Liver (tissue), 9 donors: ENCODE data around the gene POLD2. TPM values are rescaled to one million over a fixed set of nuclear protein-coding genes. Genes with fewer than 3 reads are reported as not detected.

Source experiments
- DNase-seq: peaks from one replicate; pipeline ENCODE4 v3.0.0-alpha.2; 2017; ENCODE audit warnings: low spot score
- H3K27ac ChIP-seq, 2 donors: one replicate each; pipeline ENCODE4 v1.7.0; 2013; ENCODE audit warnings: inconsistent platforms in 2 of 2, low read length in 2 of 2, control low read depth in 1 of 2, low read depth in 1 of 2, mild to moderate bottlenecking in 1 of 2
- H3K27me3 ChIP-seq, 4 donors: one replicate each; pipeline versions ENCODE4 v1.6.1 to v1.7.0; 2013; ENCODE audit warnings: low read length in 3 of 4, inconsistent platforms in 1 of 4, mild to moderate bottlenecking in 1 of 4, moderate library complexity in 1 of 4; ENCODE audit not compliant: control insufficient read depth in 4 of 4, insufficient read depth in 4 of 4
- H3K36me3 ChIP-seq, 4 donors: one replicate each; pipeline versions ENCODE4 v1.6.1 to v1.7.0; 2013; ENCODE audit warnings: low read length in 3 of 4, mild to moderate bottlenecking in 3 of 4, low read depth in 1 of 4, moderate library complexity in 1 of 4; ENCODE audit not compliant: control insufficient read depth in 4 of 4, insufficient read depth in 3 of 4
- H3K4me1 ChIP-seq, 4 donors: one replicate each; pipeline versions ENCODE4 v1.6.1 to v1.7.0; 2013; ENCODE audit warnings: low read length in 3 of 4, mild to moderate bottlenecking in 3 of 4, moderate library complexity in 1 of 4; ENCODE audit not compliant: control insufficient read depth in 4 of 4, insufficient read depth in 4 of 4
- H3K4me3 ChIP-seq, 3 donors: one replicate each; pipeline versions ENCODE4 v1.6.1 to v1.7.0; 2013; ENCODE audit warnings: low read length in 3 of 3, control low read depth in 1 of 3, low read depth in 1 of 3, mild to moderate bottlenecking in 1 of 3
- H3K9ac ChIP-seq, 2 donors: one replicate each; pipeline ENCODE4 v1.7.0; 2013; ENCODE audit warnings: low read length in 2 of 2, mild to moderate bottlenecking in 2 of 2, moderate library complexity in 2 of 2, control low read depth in 1 of 2, low read depth in 1 of 2
- H3K9me3 ChIP-seq, 4 donors: one replicate each; pipeline versions ENCODE4 v1.6.1 to v1.7.0; 2013; ENCODE audit warnings: low read length in 3 of 4; ENCODE audit not compliant: control insufficient read depth in 4 of 4
- EGR1 ChIP-seq, 2 donors: IDR thresholded peaks; 2 replicates each; pipeline ENCODE4 v1.6.1; 2016 to 2018; ENCODE audit warnings: antibody characterized with exemption in 2 of 2, low read depth in 2 of 2
- FOXA1 ChIP-seq: IDR thresholded peaks from 2 replicates; pipeline ENCODE4 v1.6.1; 2016; ENCODE audit warnings: antibody characterized with exemption
- FOXA2 ChIP-seq: IDR thresholded peaks from 2 replicates; pipeline ENCODE4 v1.6.1; 2016; ENCODE audit warnings: antibody characterized with exemption
- GABPA ChIP-seq, 2 donors: IDR thresholded peaks in 1 of 2; conservative IDR thresholded peaks in 1 of 2; 2 replicates each; pipeline ENCODE4 v1.6.1; 2016; ENCODE audit warnings: antibody characterized with exemption in 2 of 2, mild to moderate bottlenecking in 1 of 2, moderate library complexity in 1 of 2
- HNF4A ChIP-seq, 2 donors: conservative IDR thresholded peaks; 2 replicates each; pipeline ENCODE4 v1.6.1; 2016; ENCODE audit warnings: antibody characterized with exemption in 2 of 2, mild to moderate bottlenecking in 2 of 2
- HNF4G ChIP-seq: IDR thresholded peaks from 2 replicates; pipeline ENCODE4 v1.6.1; 2016; ENCODE audit warnings: antibody characterized with exemption
- JUND ChIP-seq, 2 donors: IDR thresholded peaks; 2 replicates each; pipeline ENCODE4 v1.6.1; 2016; ENCODE audit warnings: antibody characterized with exemption in 2 of 2
- NR2F2 ChIP-seq: IDR thresholded peaks from 2 replicates; pipeline ENCODE4 v1.6.1; 2016; ENCODE audit warnings: antibody characterized with exemption
- RAD21 ChIP-seq, 2 donors: IDR thresholded peaks; 2 replicates each; pipeline ENCODE4 v1.6.1; 2016; ENCODE audit warnings: antibody characterized with exemption in 2 of 2, mild to moderate bottlenecking in 2 of 2
- RXRA ChIP-seq, 2 donors: IDR thresholded peaks; 2 replicates each; pipeline ENCODE4 v1.6.1; 2017 to 2018; ENCODE audit warnings: antibody characterized with exemption in 2 of 2, mild to moderate bottlenecking in 1 of 2
- SP1 ChIP-seq: IDR thresholded peaks from 2 replicates; pipeline ENCODE4 v1.6.1; 2018; ENCODE audit warnings: antibody characterized with exemption, mild to moderate bottlenecking
- TAF1 ChIP-seq: conservative IDR thresholded peaks from 2 replicates; pipeline ENCODE4 v1.6.1; 2016; ENCODE audit warnings: antibody characterized with exemption, mild to moderate bottlenecking
- YY1 ChIP-seq: IDR thresholded peaks from 2 replicates; pipeline ENCODE4 v1.6.1; 2016; ENCODE audit warnings: antibody characterized with exemption, mild to moderate bottlenecking
- WGBS: extraction: QIAGEN DNeasy Blood & Tissue Kit; methylation state at CpG from one replicate; pipeline ENCODE4 v1.1.7; 2013; 5-methylcytosine and 5-hydroxymethylcytosine counted together
- polyA plus RNA-seq, 2 donors: library from polyadenylated mRNA; stranded (reverse) in 1 of 2; unstranded in 1 of 2; fragments of 200-250 nt in 1 of 2; fragments of >200 nt in 1 of 2; fragmentation: Nextera tagmentation in 1 of 2; extraction: Ambion mirVana in 1 of 2; gene quantifications; one replicate each; pipeline versions ENCODE4 v1.2.1 to v1.2.3, GENCODE V29; 2013 to 2015
- total RNA-seq, 2 donors: library from RNA; depleted of rRNA; stranded (reverse); fragments of >200 nt; gene quantifications; one replicate each; pipeline ENCODE4 v1.2.3, GENCODE V29; 2014
- TF ChIP-seq, protein P1 (sequence below): IDR thresholded peaks from 2 replicates; pipeline ENCODE4 v1.6.1; 2016; ENCODE audit warnings: antibody characterized with exemption
- TF ChIP-seq, protein P2 (sequence below): IDR thresholded peaks from 2 replicates; pipeline ENCODE4 v1.6.1; 2016; ENCODE audit warnings: antibody characterized with exemption
- TF ChIP-seq, protein P3 (sequence below): IDR thresholded peaks from 2 replicates; pipeline ENCODE4 v1.6.1; 2016; ENCODE audit warnings: antibody characterized with exemption
- TF ChIP-seq, protein P4 (sequence below): IDR thresholded peaks from 2 replicates; pipeline ENCODE4 v1.6.1; 2016; ENCODE audit warnings: antibody characterized with exemption, mild to moderate bottlenecking
- TF ChIP-seq, protein P5 (sequence below): fragments of 150-350 bp; IDR thresholded peaks from 2 replicates; pipeline ENCODE4 v1.5.1; 2017; ENCODE audit warnings: improper control_type of control experiment, low read depth, low read length; ENCODE audit not compliant: missing input control
- donor health status: healthy.
- donor health status: healthy.
- donor health status: healthy.
- donor health status: healthy.
- donor health status: healthy.

POLD2 gene
- total and polyA plus RNA-seq, 4 donors = 53.9 to 101 (median 85.3) TPM

DNA sequence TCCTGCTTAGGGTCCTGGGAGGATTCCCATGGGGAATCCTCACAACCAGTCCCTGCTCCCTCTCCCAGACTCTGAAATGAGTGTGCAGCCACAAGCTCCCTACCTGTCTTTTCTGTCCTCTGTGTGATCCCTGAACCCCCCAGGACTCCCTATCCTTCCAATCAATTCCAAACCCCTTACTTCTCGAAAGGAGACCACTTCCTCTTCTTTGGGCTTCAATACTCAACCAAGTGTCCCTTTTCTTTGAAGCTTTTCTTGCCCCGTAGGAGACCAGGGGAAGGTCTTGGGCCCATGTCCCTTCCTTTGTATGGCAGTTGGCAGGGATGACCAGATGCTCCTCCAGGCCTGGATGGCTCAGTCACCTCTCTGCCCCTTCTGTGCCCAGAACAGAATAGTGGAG is 17.5 kb downstream of the POLD2 start:
- H3K4me1 ChIP-seq = peaks cover 0 to 7% (median 0%) of the 10 kb centered on the region in 4 donors
- WGBS = 82% methylated on average over 2 of the region's 2 CpGs

More for the DNA sequence above, 17.5 kb downstream of the POLD2 start:
- Histone ChIP-seq H3K36me3 (no peaks in the 10 kb centered on the region), H3K9ac (no peak overlapping the region), H3K4me3 (no peak overlapping the region), H3K27ac (no peak overlapping the region), H3K27me3 (no peaks in the 10 kb centered on the region), H3K9me3 (no peaks in the 10 kb centered on the region)
- DNase-seq = no peak
- no peak for TF ChIP-seq NR2F2
- no peak for TF ChIP-seq RAD21 (IDR thresholded peaks at IDR 0.05)
- TF ChIP-seq SP1 = no peak
- TF ChIP-seq, protein P1, sequence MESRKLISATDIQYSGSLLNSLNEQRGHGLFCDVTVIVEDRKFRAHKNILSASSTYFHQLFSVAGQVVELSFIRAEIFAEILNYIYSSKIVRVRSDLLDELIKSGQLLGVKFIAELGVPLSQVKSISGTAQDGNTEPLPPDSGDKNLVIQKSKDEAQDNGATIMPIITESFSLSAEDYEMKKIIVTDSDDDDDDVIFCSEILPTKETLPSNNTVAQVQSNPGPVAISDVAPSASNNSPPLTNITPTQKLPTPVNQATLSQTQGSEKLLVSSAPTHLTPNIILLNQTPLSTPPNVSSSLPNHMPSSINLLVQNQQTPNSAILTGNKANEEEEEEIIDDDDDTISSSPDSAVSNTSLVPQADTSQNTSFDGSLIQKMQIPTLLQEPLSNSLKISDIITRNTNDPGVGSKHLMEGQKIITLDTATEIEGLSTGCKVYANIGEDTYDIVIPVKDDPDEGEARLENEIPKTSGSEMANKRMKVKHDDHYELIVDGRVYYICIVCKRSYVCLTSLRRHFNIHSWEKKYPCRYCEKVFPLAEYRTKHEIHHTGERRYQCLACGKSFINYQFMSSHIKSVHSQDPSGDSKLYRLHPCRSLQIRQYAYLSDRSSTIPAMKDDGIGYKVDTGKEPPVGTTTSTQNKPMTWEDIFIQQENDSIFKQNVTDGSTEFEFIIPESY = no peak
- TF ChIP-seq JUND (IDR thresholded peaks at IDR 0.05) = no peak
- no peak for TF ChIP-seq HNF4G
- TF ChIP-seq, protein P2, sequence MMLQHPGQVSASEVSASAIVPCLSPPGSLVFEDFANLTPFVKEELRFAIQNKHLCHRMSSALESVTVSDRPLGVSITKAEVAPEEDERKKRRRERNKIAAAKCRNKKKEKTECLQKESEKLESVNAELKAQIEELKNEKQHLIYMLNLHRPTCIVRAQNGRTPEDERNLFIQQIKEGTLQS = no peak
- TF ChIP-seq, protein P3, sequence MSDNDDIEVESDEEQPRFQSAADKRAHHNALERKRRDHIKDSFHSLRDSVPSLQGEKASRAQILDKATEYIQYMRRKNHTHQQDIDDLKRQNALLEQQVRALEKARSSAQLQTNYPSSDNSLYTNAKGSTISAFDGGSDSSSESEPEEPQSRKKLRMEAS = no peak
- TF ChIP-seq, protein P4, sequence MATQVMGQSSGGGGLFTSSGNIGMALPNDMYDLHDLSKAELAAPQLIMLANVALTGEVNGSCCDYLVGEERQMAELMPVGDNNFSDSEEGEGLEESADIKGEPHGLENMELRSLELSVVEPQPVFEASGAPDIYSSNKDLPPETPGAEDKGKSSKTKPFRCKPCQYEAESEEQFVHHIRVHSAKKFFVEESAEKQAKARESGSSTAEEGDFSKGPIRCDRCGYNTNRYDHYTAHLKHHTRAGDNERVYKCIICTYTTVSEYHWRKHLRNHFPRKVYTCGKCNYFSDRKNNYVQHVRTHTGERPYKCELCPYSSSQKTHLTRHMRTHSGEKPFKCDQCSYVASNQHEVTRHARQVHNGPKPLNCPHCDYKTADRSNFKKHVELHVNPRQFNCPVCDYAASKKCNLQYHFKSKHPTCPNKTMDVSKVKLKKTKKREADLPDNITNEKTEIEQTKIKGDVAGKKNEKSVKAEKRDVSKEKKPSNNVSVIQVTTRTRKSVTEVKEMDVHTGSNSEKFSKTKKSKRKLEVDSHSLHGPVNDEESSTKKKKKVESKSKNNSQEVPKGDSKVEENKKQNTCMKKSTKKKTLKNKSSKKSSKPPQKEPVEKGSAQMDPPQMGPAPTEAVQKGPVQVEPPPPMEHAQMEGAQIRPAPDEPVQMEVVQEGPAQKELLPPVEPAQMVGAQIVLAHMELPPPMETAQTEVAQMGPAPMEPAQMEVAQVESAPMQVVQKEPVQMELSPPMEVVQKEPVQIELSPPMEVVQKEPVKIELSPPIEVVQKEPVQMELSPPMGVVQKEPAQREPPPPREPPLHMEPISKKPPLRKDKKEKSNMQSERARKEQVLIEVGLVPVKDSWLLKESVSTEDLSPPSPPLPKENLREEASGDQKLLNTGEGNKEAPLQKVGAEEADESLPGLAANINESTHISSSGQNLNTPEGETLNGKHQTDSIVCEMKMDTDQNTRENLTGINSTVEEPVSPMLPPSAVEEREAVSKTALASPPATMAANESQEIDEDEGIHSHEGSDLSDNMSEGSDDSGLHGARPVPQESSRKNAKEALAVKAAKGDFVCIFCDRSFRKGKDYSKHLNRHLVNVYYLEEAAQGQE = no peak
- no peak for TF ChIP-seq FOXA2
- TF ChIP-seq FOXA1 = no peak
- no peak for TF ChIP-seq GABPA (IDR thresholded peaks at IDR 0.05 in 1 of 2, conservative IDR thresholded peaks at IDR 0.05 in 1 of 2)
- TF ChIP-seq, protein P5, sequence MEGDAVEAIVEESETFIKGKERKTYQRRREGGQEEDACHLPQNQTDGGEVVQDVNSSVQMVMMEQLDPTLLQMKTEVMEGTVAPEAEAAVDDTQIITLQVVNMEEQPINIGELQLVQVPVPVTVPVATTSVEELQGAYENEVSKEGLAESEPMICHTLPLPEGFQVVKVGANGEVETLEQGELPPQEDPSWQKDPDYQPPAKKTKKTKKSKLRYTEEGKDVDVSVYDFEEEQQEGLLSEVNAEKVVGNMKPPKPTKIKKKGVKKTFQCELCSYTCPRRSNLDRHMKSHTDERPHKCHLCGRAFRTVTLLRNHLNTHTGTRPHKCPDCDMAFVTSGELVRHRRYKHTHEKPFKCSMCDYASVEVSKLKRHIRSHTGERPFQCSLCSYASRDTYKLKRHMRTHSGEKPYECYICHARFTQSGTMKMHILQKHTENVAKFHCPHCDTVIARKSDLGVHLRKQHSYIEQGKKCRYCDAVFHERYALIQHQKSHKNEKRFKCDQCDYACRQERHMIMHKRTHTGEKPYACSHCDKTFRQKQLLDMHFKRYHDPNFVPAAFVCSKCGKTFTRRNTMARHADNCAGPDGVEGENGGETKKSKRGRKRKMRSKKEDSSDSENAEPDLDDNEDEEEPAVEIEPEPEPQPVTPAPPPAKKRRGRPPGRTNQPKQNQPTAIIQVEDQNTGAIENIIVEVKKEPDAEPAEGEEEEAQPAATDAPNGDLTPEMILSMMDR = no peak
- no peak for TF ChIP-seq YY1
- TF ChIP-seq TAF1 = no peak
- no peak for TF ChIP-seq RXRA (IDR thresholded peaks at IDR 0.05)
- no peak for TF ChIP-seq HNF4A (conservative IDR thresholded peaks at IDR 0.05)
- no peak for TF ChIP-seq EGR1 (IDR thresholded peaks at IDR 0.05; ENCODE audit: low read depth in 2 of 2)
